Adrenal gland (tissue), 5 donors: ENCODE data around the gene SLC29A3.

Source experiments
- CTCF ChIP-seq, 6 experiments: fragments of 450-650 bp in 4 of 6; fragments of 200-600 bp in 2 of 6; sonication (generic) in 1 of 6; IDR thresholded peaks; 1 replicate in 5 of 6; 2 replicates in 1 of 6; pipeline versions ENCODE4 v1.5.1 to v1.8.0; 2016 to 2021; ENCODE audit warnings: antibody characterized with exemption in 6 of 6, mild to moderate bottlenecking in 2 of 6, moderate library complexity in 1 of 6
- POLR2A ChIP-seq, 2 donors: fragments of 450-650 bp; IDR thresholded peaks; one replicate each; pipeline ENCODE4 v1.6.1; 2017; ENCODE audit warnings: antibody characterized with exemption in 2 of 2, mild to moderate bottlenecking in 2 of 2, moderate library complexity in 1 of 2
- donor health status: DM: no; HTN: no; CAD: no.

GRCh38 chr10:71339796-71340589 lies 20.9 kb downstream of the SLC29A3 start:
- no peak for TF ChIP-seq CTCF (IDR thresholded peaks at IDR 0.05)
- no peak for TF ChIP-seq POLR2A (IDR thresholded peaks at IDR 0.05)
